Anterior cingulate cortex (tissue), 58 donors: ENCODE results near the gene CSTF3.
"Not testable (repeated sequence)": the region's sequence is repeated elsewhere in the genome, so short reads cannot be mapped to it uniquely, and the experiment has no call there.

ENCODE experiments used
- DNase-seq, 58 donors: peaks; one replicate each; lab custom pipeline; 2025; lab: John Stamatoyannopoulos, UW

Gene CSTF3

GRCh38 chr11:33162831-33163230 lies 1.6 kb upstream of the CSTF3 start:
- no peak for DNase-seq

GRCh38 chr11:33160587-33160986 lies 693 bp downstream of the CSTF3 start:
- DNase-seq, result no peak

GRCh38 chr11:33160136-33160535 lies 1.1 kb downstream of the CSTF3 start:
- no peak for DNase-seq

- not testable (repeated sequence) for DNase-seq
Measured at GRCh38 chr11:33159378-33159867, 1.9 kb downstream of the CSTF3 start.

- no peak for DNase-seq
Measured at GRCh38 chr11:33158596-33159275, 2.5 kb downstream of the CSTF3 start.

GRCh38 chr11:33157103-33158027 lies 3.9 kb downstream of the CSTF3 start:
- DNase-seq, result no peak

GRCh38 chr11:33151399-33151798 lies 9.9 kb downstream of the CSTF3 start:
- no peak for DNase-seq

- no peak for DNase-seq
Measured at GRCh38 chr11:33147559-33147958, 13.7 kb downstream of the CSTF3 start.

- DNase-seq, result no peak
Measured at GRCh38 chr11:33135768-33136443, 25.4 kb downstream of the CSTF3 start.

GRCh38 chr11:33135216-33135615 lies 26.1 kb downstream of the CSTF3 start:
- no peak for DNase-seq

GRCh38 chr11:33134276-33134675 lies 27.0 kb downstream of the CSTF3 start:
- no peak for DNase-seq

GRCh38 chr11:33133761-33134160 lies 27.5 kb downstream of the CSTF3 start:
- DNase-seq, result no peak

- no peak for DNase-seq
Measured at GRCh38 chr11:33132510-33132909, 28.8 kb downstream of the CSTF3 start.

GRCh38 chr11:33128739-33129138 lies 32.5 kb downstream of the CSTF3 start:
- DNase-seq, result no peak

- DNase-seq, result no peak
Measured at GRCh38 chr11:33125611-33126010, 35.7 kb downstream of the CSTF3 start.

- no peak for DNase-seq
Measured at GRCh38 chr11:33125025-33125424, 36.3 kb downstream of the CSTF3 start.

GRCh38 chr11:33122696-33123095 lies 38.6 kb downstream of the CSTF3 start:
- DNase-seq, result not testable (repeated sequence)

- no peak for DNase-seq
Measured at GRCh38 chr11:33116535-33116934, 44.7 kb downstream of the CSTF3 start.

- no peak for DNase-seq
Measured at GRCh38 chr11:33110083-33110482, 51.2 kb downstream of the CSTF3 start.

- DNase-seq, result no peak
Measured at GRCh38 chr11:33109294-33109895, 51.9 kb downstream of the CSTF3 start.

GRCh38 chr11:33103836-33104235 lies 57.4 kb downstream of the CSTF3 start:
- no peak for DNase-seq
